HFF-Myc (cell line): ENCODE data around the gene CORO2B.
"Not testable (repeated sequence)": the region's sequence is repeated elsewhere in the genome, so short reads cannot be mapped to it uniquely, and the experiment has no call there.

ENCODE experiments used
- DNase-seq: peaks from one replicate; pipeline ENCODE4 v3.0.0-alpha.2; 2011; ENCODE audit warnings: low read depth; ENCODE audit errors: extremely low read depth
- H3K4me3 ChIP-seq: replicated peaks from 2 replicates; pipeline ENCODE4 v1.5.1; 2011; ENCODE audit warnings: low read depth, mild to moderate bottlenecking, control low read depth, low read length
- TF ChIP-seq, protein P1 (sequence below): IDR thresholded peaks from 2 replicates; pipeline ENCODE4 v1.5.1; 2012; ENCODE audit warnings: mild to moderate bottlenecking, low read depth, low read length, control low read depth; ENCODE audit errors: missing control alignments

Gene CORO2B

GRCh38 chr15:68676011-68676605 is 97.3 kb downstream of the CORO2B start:
- no peak for DNase-seq
- H3K4me3 ChIP-seq, result no peak overlapping the region
- TF ChIP-seq, protein P1, sequence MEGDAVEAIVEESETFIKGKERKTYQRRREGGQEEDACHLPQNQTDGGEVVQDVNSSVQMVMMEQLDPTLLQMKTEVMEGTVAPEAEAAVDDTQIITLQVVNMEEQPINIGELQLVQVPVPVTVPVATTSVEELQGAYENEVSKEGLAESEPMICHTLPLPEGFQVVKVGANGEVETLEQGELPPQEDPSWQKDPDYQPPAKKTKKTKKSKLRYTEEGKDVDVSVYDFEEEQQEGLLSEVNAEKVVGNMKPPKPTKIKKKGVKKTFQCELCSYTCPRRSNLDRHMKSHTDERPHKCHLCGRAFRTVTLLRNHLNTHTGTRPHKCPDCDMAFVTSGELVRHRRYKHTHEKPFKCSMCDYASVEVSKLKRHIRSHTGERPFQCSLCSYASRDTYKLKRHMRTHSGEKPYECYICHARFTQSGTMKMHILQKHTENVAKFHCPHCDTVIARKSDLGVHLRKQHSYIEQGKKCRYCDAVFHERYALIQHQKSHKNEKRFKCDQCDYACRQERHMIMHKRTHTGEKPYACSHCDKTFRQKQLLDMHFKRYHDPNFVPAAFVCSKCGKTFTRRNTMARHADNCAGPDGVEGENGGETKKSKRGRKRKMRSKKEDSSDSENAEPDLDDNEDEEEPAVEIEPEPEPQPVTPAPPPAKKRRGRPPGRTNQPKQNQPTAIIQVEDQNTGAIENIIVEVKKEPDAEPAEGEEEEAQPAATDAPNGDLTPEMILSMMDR, result no peak

DNA sequence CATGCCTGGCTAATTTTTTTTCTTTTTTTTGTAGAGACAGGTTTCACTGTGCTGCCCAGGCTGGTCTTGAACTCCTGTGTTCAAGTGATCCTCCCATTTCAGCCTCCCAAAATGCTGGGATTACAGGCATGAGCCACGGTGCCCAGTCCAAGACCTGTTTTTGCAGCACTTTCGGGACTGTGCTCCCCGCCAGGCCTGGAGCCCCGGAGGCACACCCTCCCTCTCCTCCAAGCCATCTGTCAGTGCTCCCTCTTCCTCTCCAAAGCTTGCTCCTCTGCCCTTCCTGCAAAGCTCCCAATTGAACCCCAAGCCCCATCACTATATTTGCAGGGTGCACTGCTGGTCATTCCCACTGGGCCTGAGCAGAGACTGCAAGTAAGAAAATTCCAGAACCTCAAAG is 98.1 kb downstream of the CORO2B start:
- DNase-seq, result no peak
- TF ChIP-seq, protein P1, result no peak
- H3K4me3 ChIP-seq, result no peak overlapping the region

DNA sequence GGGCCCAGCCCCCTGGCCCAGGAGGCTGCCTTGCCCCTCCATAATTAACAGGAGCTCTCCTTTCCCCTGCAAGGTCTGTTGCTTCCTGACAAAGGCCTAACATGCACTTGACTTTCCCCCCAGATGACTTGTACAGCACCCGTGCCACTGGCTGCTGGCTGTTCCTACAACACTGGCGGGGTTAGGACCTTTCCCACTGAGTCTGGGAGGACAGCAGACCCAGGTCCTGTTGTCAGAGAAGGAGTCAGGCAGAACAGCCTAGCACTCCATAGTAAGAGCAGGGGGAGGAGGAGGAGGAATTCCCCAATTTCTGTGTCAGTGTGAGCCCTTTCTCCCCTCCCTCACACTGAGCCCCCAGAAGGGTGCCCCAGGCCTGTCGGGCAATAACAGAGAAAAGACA is 99.2 kb downstream of the CORO2B start:
- no peak overlapping the region for H3K4me3 ChIP-seq
- TF ChIP-seq, protein P1, result no peak
- DNase-seq, result no peak

- no peak for DNase-seq
- TF ChIP-seq, protein P1, result no peak
- H3K4me3 ChIP-seq, result no peak overlapping the region
Observed at GRCh38 chr15:68678746-68679145, 100.0 kb downstream of the CORO2B start.

- TF ChIP-seq, protein P1, result no peak
- no peak for DNase-seq
- no peak overlapping the region for H3K4me3 ChIP-seq
Observed at GRCh38 chr15:68679161-68679560, 100.4 kb downstream of the CORO2B start.

- no peak overlapping the region for H3K4me3 ChIP-seq
- TF ChIP-seq, protein P1, result no peak
- no peak for DNase-seq
Observed at GRCh38 chr15:68679961-68680371, 101.2 kb downstream of the CORO2B start.

- H3K4me3 ChIP-seq, DNase-seq: not testable (repeated sequence)
Observed at GRCh38 chr15:68680756-68681155, 102.0 kb downstream of the CORO2B start.
